ENCODE data around the gene CCDC28A.

DNA sequence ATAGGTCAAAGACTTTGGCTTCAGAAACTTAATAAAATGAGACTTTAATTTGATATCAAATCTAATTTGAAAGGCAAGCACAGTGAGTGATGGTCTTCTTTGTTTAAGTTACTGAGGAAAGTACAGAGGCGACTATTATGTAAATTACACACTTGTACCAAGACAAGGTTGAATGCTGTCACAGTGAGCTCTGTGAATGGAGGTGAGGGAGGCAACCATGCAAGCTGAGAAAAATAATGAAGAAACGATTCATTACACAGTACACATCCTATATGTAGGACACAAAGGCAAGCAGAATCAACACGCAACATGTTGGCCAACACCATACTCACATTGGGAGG lies 46.8 kb upstream of the CCDC28A start:
- TF ChIP-seq, protein P1, sequence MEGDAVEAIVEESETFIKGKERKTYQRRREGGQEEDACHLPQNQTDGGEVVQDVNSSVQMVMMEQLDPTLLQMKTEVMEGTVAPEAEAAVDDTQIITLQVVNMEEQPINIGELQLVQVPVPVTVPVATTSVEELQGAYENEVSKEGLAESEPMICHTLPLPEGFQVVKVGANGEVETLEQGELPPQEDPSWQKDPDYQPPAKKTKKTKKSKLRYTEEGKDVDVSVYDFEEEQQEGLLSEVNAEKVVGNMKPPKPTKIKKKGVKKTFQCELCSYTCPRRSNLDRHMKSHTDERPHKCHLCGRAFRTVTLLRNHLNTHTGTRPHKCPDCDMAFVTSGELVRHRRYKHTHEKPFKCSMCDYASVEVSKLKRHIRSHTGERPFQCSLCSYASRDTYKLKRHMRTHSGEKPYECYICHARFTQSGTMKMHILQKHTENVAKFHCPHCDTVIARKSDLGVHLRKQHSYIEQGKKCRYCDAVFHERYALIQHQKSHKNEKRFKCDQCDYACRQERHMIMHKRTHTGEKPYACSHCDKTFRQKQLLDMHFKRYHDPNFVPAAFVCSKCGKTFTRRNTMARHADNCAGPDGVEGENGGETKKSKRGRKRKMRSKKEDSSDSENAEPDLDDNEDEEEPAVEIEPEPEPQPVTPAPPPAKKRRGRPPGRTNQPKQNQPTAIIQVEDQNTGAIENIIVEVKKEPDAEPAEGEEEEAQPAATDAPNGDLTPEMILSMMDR (IDR thresholded peaks at IDR 0.05) = no peak
- no peak for TF ChIP-seq POLR2A (IDR thresholded peaks at IDR 0.05)
- TF ChIP-seq EP300 (IDR thresholded peaks at IDR 0.05) = no peak
- no peak for TF ChIP-seq POLR2AphosphoS5 (IDR thresholded peaks at IDR 0.05)

All from upper lobe of left lung (tissue), 4 donors.